Stimulated activated CD8-positive, alpha-beta memory T cell treated with anti-CD3 and anti-CD28 coated beads, Interleukin-4, amount 100 ng/mL, for 48 hours (primary cell): Measurements from ENCODE around the gene CATSPER1.

Experiments
- DNase-seq: peaks from one replicate; pipeline ENCODE4 v3.0.0-alpha.2; 2020

Gene CATSPER1

DNA sequence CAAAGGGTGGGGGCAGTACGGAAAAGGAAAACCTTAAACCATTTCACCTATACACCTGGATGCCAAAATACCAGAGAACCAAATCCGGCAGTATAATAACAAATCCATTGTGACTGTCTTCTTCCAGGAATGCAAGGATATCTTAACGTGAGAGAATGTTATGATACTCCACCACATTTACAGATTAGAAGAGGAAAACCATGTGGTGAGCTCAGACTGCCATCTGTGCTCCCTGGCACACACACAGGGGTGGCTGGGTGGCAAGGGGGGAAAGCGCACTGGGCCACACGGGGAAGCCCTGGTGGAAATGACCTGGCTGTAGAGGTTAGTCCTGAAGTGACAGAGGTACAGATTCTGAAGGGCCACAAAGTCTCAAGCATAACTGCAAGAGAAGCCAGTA is 34.2 kb downstream of the CATSPER1 start:
- DNase-seq: no peak

GRCh38 chr11:65988791-65989592 is 37.3 kb downstream of the CATSPER1 start:
- peak; percentile 91 for DNase-seq

DNA sequence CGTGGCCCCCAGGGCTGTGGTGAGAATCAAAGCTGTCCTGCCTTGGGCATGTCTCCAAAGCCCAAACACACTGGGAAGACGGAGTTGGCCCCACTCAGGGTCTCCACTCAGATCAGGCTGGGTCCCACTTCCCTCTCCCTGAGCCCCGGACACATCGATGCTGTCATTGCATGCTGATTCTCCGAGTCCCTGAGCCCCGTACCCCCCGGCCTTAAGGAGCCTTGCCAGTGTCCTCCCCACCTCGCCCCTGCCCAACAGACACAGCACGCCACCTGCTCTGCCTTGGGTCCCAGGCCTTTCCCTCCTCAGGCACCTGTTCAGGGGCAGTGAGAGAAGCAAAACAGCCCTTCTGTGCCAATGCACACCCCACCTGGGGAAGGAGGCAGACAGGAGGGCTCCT is 38.9 kb downstream of the CATSPER1 start:
- no peak for DNase-seq

GRCh38 chr11:65983589-65983987 is 42.7 kb downstream of the CATSPER1 start:
- no peak for DNase-seq

DNA sequence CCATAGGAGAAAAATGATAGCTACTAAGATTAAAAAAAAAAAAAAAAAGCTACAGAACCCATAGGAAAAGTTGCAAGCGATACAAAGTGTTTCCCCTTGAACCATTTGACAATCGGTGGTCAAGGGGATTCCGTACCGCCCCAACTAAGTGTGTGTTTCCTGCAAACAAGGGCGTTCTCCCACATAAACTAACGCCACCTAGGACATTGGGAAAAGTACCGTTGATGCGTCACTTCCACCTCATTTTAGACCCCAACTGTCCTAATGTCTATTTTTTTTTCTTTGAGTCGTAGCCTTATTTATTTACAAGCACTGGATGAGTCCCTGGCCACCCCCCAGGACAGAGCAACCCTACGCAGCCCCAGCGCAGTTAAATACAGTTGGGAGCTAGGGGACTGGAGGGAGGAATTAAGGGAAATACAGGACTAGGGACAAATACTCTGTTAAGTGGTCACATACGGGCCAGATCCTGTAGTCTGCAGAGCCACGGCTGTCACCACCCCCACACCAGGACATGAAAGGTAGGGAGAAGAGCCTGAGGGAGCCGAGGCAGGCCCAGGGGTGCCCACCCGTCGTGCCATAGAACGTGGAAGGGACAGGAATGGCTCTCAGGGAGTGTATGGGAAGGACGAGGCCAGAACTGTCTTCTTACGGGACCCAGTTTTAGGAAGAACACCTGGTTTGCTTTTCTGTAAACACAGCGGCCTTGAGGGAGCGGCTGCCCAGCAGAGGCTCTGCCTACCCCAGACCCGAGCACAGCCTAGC is 43.3 kb downstream of the CATSPER1 start:
- no peak for DNase-seq

GRCh38 chr11:65981972-65982823 is 44.1 kb downstream of the CATSPER1 start:
- no peak for DNase-seq

DNA sequence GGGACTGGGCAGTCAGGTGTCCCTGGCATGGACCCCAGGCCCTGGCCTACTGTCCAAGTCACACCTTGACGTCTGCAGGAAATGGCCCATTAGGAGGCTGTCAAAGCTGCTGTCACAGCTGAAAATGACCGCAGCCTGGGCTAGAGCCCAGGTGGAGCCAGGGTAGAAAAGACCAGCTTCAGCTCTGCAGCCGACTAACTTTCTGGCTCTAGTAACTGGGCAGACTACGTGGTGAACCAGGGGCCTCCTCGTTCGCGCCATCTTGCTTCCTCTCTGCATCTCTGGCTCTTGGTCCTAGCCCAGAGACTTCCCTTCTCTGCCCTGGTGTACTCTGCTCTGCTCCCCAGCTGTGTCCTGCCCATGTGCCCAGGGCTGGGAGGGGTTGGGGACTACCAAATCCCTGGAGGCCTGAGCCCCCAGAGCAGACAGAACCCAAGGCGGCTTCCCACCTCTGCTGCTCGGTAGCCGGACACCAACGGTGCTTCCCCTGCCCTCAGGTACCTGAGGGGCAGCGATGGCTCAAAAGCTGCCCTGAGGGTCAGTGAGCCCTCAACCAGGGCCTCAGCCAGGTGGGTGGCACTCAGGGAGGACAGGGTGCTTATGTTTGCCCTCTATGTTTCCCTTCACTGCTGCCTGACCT is 45.1 kb downstream of the CATSPER1 start:
- DNase-seq: no peak

DNA sequence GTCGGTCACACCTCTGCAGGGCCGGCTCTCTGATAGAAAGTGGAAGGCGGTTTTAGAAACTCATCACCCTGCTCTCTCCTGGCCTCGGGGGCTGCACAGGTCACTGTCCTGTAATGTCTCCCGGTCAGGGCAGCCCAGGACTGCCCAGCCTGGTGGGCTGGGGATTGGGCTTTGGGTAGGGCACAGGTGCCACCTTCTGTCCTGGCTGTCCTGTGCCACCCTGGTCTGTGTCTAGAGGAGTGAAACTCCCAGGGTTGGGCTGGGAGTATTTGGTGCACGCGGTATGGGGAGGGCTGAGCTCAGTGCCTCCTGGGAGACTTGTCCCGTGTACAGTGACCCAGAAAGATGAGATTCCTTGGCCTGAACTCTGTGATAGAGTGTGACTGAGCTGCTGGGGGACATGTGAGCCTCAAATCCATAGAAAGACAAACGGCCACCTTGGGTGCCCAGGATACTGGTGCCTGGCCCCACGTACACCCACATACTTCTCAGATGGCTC is 47.0 kb downstream of the CATSPER1 start:
- no peak for DNase-seq

- DNase-seq: no peak
These were observed 47.7 kb downstream of the CATSPER1 start for GRCh38 chr11:65978391-65979238.

- DNase-seq: no peak
These were observed 48.5 kb downstream of the CATSPER1 start for GRCh38 chr11:65977621-65978390.

- no peak for DNase-seq
These were observed 49.8 kb downstream of the CATSPER1 start for GRCh38 chr11:65976216-65977176.

GRCh38 chr11:65975771-65976170 is 50.5 kb downstream of the CATSPER1 start:
- no peak for DNase-seq

DNA sequence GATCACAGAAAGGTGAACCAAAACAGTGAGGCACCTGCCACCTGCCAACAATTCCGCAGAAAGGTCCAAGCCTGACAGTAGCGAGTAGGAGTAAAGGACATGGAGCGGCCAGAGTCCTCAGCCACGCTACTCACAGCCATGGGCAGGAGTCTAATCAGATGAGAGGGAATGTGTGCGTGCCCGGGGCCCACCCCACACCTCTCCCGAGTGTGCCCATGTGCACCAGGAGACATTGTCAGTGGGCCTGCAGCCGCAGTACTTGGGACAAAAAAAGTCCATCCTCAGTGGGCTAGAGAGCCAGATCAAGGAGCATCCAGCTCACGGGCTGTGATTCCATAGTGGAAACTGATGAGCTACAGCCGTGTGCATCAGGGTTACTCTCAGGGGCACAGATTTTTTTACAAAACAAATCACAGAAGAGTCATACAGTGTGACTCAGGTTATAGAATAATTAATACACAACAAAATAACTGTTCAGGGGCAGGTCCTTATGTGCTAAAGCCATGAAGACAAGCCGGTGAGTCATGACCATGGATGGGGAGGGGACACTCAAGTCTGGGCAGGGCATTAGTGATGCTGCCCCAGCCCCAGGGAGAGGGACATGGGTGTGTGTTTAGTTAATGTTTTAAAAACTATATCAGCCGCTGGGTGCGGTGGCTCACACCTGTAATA is 52.7 kb downstream of the CATSPER1 start:
- DNase-seq: no peak

GRCh38 chr11:65972116-65972515 is 54.2 kb downstream of the CATSPER1 start:
- no peak for DNase-seq

GRCh38 chr11:65968600-65969482 is 57.4 kb downstream of the CATSPER1 start:
- no peak for DNase-seq

- no peak for DNase-seq
These were observed 58.8 kb downstream of the CATSPER1 start for GRCh38 chr11:65967329-65967934.
